Measurements from ENCODE around the gene DECR2.

The DECR2 gene

DNA sequence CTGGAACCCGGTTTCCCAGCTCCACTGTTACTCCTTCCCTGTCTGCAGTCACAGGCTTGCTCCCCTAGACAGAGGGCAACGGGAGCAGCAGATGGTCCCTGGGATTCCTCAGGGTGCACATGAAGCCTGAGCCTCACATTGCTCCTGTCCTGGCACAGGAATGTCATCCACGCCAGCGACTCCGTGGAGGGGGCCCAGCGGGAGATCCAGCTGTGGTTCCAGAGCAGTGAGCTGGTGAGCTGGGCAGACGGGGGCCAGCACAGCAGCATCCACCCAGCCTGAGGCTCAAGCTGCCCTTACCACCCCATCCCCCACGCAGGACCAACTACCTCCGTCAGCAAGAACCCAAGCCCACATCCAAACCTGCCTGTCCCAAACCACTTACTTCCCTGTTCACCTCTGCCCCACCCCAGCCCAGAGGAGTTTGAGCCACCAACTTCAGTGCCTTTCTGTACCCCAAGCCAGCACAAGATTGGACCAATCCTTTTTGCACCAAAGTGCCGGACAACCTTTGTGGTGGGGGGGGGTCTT lies 1.6 kb upstream of the DECR2 start:
- ChIA-PET CTCF (interaction anchor here (0.6 to 1.3 kb wide), 5 partner anchors 8 to 186 kb away, joined by 3 to 5 read pairs (median 4); no protein-coding TSS in a partner anchor), POLR2A (interaction anchor here (0.7 to 1.1 kb wide), 3 partner anchors 27 to 284 kb away, joined by 3 to 5 read pairs (median 3); partner anchors contain the start of genes CAPN15 and JMJD8)
- H3K4me3 ChIP-seq (ENCODE audit: low read depth, low read length), result no peak overlapping the region
- no peaks in the 10 kb centered on the region for H3K4me1 ChIP-seq (ENCODE audit: control insufficient read depth, insufficient read depth, low read length)
- H3K27ac ChIP-seq (ENCODE audit: extremely low read depth, low read depth, low read length), result peak overlapping the region; percentile 90; the same call in 1 of the 2 replicates
- H3K36me3 ChIP-seq (ENCODE audit: control insufficient read depth in 2 of 2, insufficient read depth in 1 of 2, low read length in 2 of 2), result peaks cover 0 to 27% of the 10 kb centered on the region in 2 experiments; a peak in 2 of 3 replicates
- H3K9me3 ChIP-seq (ENCODE audit: control insufficient read depth, insufficient read depth, low read depth, low read length), result no peaks in the 10 kb centered on the region
- TF ChIP-seq WT1 (tag by site-specific recombination; IDR thresholded peaks at IDR 0.05) (no peak), ZNF747 (tag by site-specific recombination; IDR thresholded peaks at IDR 0.05) (no peak), ZNF140 (tag by site-specific recombination; IDR thresholded peaks at IDR 0.05) (no peak), BCL11A (tag by site-specific recombination; IDR thresholded peaks at IDR 0.05; ENCODE audit: low read depth) (peak; percentile 20; the same call in 1 of the 2 replicates), ZNF560 (tag by site-specific recombination; IDR thresholded peaks at IDR 0.05; ENCODE audit: borderline replicate concordance) (no peak), GLIS1 (tag by site-specific recombination; IDR thresholded peaks at IDR 0.05) (peak; percentile 44), ZBTB17 (tag by site-specific recombination; IDR thresholded peaks at IDR 0.05) (peak; percentile 64), ZNF621 (tag by site-specific recombination; IDR thresholded peaks at IDR 0.05) (no peak), ZNF354C (tag by site-specific recombination; IDR thresholded peaks at IDR 0.05; ENCODE audit: borderline replicate concordance, low read depth) (no peak), ZNF837 (tag by site-specific recombination; IDR thresholded peaks at IDR 0.05) (no peak), ZNF600 (tag by site-specific recombination; IDR thresholded peaks at IDR 0.05) (peak; percentile 92), SCRT1 (tag by site-specific recombination; IDR thresholded peaks at IDR 0.05; ENCODE audit: borderline replicate concordance) (no peak), ZNF530 (tag by site-specific recombination; IDR thresholded peaks at IDR 0.05; ENCODE audit: low read depth) (no peak), OSR2 (tag by site-specific recombination; IDR thresholded peaks at IDR 0.05) (peak; percentile 68), ZNF48 (tag by site-specific recombination; IDR thresholded peaks at IDR 0.05) (no peak), HOXD13 (CRISPR knock-in tag; IDR thresholded peaks at IDR 0.05; ENCODE audit: borderline replicate concordance) (no peak), OVOL3 (tag by site-specific recombination; IDR thresholded peaks at IDR 0.05) (no peak), HOXC10 (CRISPR knock-in tag; IDR thresholded peaks at IDR 0.05) (no peak), ZBTB48 (tag by site-specific recombination; IDR thresholded peaks at IDR 0.05) (peak; percentile 67; the same call in 1 of the 2 replicates), IKZF3 (tag by site-specific recombination; IDR thresholded peaks at IDR 0.05) (peak; percentile 48; the same call in 1 of the 2 replicates), ZNF785 (tag by site-specific recombination; IDR thresholded peaks at IDR 0.05) (no peak), ZEB2 (tag by site-specific recombination; IDR thresholded peaks at IDR 0.05) (0 out of 2 replicates have a peak, but pooled peaks have one; percentile 23), BCL11B (tag by site-specific recombination; IDR thresholded peaks at IDR 0.05; ENCODE audit: low read depth) (peak; percentile 65; the same call in 1 of the 2 replicates), ZNF138 (tag by site-specific recombination; IDR thresholded peaks at IDR 0.05; ENCODE audit: borderline replicate concordance) (no peak), ZFHX2 (tag by site-specific recombination; conservative IDR thresholded peaks at IDR 0.05) (no peak), ZNF626 (tag by site-specific recombination; IDR thresholded peaks at IDR 0.05) (no peak), ZNF433 (tag by site-specific recombination; IDR thresholded peaks at IDR 0.05; ENCODE audit: low read depth) (no peak), ZSCAN23 (tag by site-specific recombination; IDR thresholded peaks at IDR 0.05) (no peak), TRIM28 (IDR thresholded peaks at IDR 0.05; ENCODE audit: borderline replicate concordance, low read length) (no peak), ZNF16 (tag by site-specific recombination; IDR thresholded peaks at IDR 0.05; ENCODE audit: low read depth) (0 out of 2 replicates have a peak, but pooled peaks have one; percentile 9), ZNF148 (tag by site-specific recombination; IDR thresholded peaks at IDR 0.05; ENCODE audit: borderline replicate concordance) (no peak)
- TF ChIP-seq, protein P1, sequence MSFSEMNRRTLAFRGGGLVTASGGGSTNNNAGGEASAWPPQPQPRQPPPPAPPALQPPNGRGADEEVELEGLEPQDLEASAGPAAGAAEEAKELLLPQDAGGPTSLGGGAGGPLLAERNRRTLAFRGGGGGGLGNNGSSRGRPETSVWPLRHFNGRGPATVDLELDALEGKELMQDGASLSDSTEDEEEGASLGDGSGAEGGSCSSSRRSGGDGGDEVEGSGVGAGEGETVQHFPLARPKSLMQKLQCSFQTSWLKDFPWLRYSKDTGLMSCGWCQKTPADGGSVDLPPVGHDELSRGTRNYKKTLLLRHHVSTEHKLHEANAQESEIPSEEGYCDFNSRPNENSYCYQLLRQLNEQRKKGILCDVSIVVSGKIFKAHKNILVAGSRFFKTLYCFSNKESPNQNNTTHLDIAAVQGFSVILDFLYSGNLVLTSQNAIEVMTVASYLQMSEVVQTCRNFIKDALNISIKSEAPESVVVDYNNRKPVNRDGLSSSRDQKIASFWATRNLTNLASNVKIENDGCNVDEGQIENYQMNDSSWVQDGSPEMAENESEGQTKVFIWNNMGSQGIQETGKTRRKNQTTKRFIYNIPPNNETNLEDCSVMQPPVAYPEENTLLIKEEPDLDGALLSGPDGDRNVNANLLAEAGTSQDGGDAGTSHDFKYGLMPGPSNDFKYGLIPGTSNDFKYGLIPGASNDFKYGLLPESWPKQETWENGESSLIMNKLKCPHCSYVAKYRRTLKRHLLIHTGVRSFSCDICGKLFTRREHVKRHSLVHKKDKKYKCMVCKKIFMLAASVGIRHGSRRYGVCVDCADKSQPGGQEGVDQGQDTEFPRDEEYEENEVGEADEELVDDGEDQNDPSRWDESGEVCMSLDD (tag by site-specific recombination; IDR thresholded peaks at IDR 0.05), result 0 out of 2 replicates have a peak, but pooled peaks have one; percentile 6
- TF ChIP-seq, protein P2, sequence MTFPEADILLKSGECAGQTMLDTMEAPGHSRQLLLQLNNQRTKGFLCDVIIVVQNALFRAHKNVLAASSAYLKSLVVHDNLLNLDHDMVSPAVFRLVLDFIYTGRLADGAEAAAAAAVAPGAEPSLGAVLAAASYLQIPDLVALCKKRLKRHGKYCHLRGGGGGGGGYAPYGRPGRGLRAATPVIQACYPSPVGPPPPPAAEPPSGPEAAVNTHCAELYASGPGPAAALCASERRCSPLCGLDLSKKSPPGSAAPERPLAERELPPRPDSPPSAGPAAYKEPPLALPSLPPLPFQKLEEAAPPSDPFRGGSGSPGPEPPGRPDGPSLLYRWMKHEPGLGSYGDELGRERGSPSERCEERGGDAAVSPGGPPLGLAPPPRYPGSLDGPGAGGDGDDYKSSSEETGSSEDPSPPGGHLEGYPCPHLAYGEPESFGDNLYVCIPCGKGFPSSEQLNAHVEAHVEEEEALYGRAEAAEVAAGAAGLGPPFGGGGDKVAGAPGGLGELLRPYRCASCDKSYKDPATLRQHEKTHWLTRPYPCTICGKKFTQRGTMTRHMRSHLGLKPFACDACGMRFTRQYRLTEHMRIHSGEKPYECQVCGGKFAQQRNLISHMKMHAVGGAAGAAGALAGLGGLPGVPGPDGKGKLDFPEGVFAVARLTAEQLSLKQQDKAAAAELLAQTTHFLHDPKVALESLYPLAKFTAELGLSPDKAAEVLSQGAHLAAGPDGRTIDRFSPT (tag by site-specific recombination; IDR thresholded peaks at IDR 0.05), result peak; percentile 61; the same call in 1 of the 2 replicates
